Suppressor macrophage treated with lipopolysaccharide for 4 hours (primary cell): ENCODE measurements around the gene LPIN1.

Experiments
- DNase-seq: peaks from one replicate; pipeline ENCODE4 v3.0.0-alpha.2; 2020

LPIN1 gene, protein sequence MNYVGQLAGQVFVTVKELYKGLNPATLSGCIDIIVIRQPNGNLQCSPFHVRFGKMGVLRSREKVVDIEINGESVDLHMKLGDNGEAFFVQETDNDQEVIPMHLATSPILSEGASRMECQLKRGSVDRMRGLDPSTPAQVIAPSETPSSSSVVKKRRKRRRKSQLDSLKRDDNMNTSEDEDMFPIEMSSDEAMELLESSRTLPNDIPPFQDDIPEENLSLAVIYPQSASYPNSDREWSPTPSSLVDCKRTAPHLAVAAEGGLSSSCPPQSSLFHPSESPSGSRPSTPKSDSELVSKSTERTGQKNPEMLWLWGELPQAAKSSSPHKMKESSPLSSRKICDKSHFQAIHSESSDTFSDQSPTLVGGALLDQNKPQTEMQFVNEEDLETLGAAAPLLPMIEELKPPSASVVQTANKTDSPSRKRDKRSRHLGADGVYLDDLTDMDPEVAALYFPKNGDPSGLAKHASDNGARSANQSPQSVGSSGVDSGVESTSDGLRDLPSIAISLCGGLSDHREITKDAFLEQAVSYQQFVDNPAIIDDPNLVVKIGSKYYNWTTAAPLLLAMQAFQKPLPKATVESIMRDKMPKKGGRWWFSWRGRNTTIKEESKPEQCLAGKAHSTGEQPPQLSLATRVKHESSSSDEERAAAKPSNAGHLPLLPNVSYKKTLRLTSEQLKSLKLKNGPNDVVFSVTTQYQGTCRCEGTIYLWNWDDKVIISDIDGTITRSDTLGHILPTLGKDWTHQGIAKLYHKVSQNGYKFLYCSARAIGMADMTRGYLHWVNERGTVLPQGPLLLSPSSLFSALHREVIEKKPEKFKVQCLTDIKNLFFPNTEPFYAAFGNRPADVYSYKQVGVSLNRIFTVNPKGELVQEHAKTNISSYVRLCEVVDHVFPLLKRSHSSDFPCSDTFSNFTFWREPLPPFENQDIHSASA

DNA sequence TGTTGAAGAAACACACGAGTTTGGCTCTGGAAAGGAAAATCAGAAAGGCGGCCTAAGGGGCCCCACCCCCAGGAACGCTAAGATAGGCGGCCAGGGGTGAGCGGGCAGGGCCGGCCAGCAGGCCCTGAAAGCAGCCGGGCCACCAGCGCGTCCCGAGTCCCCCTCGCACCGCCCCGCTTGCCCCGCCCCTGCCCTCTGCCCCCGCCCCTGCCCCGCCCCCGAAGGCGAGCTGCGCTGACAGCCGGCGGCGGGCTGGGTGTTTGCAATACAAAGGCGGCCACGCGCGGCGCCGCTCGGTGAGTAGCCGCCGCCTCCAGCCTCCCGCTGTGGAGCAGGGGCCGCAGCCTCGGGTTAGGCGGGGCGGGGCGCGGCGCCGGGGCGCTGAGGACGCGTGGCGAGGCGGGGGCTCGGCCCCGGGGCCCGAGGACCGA lies at the start of gene LPIN1:
LPIN1 (plus strand) TSS at position 257 of the 431 bp plus-strand sequence. CDS start 18,910 bp downstream, outside the sequence.
- DNase-seq = peak; percentile 95

DNA sequence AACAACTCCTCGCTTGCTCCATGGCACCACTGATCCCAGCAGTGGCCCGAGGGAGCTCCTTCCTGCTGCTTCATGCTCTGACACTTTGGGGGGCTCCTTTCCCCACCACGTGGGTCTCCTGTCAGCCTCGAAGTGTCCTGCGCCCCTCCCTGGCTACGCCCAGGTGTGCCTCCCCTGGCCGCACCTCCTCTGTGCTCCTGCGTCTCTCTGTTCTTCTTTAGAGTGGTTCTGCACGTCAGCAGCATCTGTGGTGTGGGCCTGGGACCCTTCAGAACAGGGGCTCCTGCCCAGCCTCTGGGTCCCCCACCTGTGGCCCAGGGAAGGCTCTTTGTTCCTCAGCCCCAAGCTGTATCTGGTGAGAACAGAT lies 49.7 kb upstream of the LPIN1 start:
- DNase-seq = no peak

GRCh38 chr2:11697103-11697871 lies 49.1 kb upstream of the LPIN1 start:
- DNase-seq = peak; percentile 47

GRCh38 chr2:11698009-11698922 lies 48.2 kb upstream of the LPIN1 start:
- DNase-seq = peak; percentile 60

DNA sequence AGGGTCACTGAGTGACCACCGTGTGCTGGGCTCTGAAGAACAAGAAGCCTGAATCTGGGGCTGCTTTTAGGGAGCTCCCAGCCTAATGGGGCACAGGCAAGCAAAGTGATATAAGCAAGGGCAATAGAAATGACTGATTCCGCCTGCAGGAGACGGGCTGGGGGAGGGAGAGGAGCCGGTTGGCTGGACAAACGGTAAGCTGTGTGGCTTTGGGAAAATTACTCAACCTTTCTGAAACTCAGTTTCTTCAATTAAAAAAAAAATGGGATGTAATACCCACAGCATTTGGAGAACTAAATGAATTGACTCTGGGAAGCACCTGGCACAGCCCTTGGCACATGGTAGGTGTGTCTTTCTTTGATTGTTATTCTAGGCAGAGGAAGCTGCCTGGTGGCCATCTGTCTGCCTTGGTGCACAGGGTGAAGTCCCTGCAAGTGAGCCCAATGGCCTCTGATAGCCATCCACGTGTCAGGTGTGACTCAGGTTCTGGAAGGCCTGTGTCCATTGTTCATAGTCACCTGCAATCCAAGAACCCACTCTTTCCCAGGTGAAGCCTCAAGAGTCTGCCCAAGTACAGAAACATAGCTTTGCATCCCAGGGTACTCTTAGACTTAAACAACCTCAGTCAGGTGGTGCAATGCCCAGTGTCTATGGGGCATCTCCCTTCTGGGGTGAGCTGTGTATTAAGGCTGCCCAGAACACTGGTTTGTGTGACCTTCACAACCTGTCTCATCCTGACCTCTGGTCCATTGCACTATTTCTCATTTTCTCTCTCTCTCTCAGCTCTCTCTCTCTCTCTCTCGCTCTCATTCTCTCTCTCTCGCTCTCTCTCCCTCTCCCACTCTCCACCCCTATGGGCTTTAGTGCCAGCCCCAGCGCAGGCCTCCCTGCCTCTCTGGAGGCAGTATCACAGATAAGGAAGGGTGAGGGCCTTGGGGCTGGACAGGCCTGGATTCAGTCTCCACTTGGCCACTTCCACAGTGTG lies 46.5 kb upstream of the LPIN1 start:
- DNase-seq = no peak

- no peak for DNase-seq
Observed at GRCh38 chr2:11701206-11701605, 45.2 kb upstream of the LPIN1 start.

GRCh38 chr2:11701751-11702301 lies 44.6 kb upstream of the LPIN1 start:
- DNase-seq = peak; percentile 88

DNA sequence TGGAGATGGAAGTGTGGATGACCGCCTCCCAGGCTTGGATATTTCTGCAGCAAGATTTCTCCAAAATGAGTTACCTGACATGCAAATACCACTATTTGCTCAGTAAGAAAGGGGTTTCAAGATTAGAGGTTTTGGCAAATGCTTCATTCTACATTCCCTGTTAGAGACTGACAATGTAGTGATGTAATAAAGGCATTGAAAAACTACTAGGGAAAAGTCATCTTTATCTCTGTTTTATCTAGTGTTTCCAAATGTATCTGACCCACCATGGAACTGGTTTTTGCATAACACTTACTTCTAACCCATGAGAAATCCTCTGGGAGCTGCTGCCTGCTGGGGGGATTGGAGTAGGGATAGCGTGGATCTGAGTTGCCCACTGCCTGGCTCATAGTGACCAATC lies 43.5 kb upstream of the LPIN1 start:
- no peak for DNase-seq

GRCh38 chr2:11703700-11704099 lies 42.7 kb upstream of the LPIN1 start:
- DNase-seq = no peak

GRCh38 chr2:11705063-11705462 lies 41.4 kb upstream of the LPIN1 start:
- no peak for DNase-seq

GRCh38 chr2:11705711-11706110 lies 40.7 kb upstream of the LPIN1 start:
- DNase-seq = no peak

GRCh38 chr2:11708106-11708505 lies 38.3 kb upstream of the LPIN1 start:
- no peak for DNase-seq

DNA sequence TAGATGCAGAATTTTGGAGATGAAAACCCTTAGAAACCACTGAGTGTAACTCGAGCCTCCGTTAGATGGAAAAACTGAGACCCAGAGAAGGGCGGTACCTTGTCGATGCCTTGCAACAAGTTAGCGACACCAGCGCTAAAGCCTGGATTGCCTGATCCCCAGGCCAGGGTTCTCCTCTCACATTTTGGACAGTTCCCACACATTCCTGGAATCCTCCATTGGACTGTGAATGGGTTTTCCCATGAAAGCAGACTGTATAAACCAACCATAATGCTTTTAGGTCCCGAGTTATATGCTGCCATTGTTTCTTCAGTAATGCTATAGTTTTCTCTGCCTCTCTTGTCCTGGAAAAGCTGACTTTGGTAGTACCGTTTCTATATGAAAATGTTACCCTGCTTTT lies 37.1 kb upstream of the LPIN1 start:
- no peak for DNase-seq

DNA sequence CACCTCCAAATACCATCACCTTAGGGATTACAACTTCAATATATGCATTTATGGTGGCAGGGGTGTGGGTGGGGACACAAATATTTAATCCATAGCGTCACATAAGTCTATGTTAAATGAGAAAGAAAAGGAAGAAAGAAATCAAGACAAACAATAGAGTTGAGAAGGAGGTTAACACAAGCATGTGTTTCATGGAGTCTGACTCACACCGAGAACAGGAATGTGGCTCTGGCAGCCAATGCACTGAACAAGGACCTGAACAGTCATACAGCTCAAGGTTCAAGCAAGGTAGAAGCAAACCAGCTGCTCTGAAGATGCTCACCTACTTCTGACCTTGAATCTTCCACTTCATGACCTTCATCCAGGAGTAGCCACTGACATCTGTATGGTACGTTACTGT lies 36.2 kb upstream of the LPIN1 start:
- DNase-seq = no peak

- DNase-seq = no peak
Observed at GRCh38 chr2:11710632-11711353, 35.6 kb upstream of the LPIN1 start.

DNA sequence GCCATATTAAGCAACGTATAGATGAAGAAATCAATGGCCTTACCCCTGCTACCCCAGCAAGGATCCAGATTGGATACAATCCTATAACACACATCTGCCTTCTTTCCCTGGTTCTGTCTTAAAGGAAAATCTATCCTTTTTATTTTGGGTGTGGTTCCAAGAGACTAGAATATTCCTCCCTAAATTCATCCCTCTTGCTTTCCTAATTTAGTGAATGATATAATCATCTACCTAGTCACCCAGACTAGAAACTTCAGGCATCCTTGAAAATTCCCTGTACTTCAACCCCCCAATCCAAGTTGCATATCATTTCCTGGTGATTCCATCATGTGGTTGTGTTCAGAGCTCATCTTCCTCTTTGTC lies 35.1 kb upstream of the LPIN1 start:
- no peak for DNase-seq

- DNase-seq = peak; percentile 38
Observed at GRCh38 chr2:11711751-11712150, 34.7 kb upstream of the LPIN1 start.

- DNase-seq = peak; percentile 19
Observed at GRCh38 chr2:11712866-11713265, 33.6 kb upstream of the LPIN1 start.

DNA sequence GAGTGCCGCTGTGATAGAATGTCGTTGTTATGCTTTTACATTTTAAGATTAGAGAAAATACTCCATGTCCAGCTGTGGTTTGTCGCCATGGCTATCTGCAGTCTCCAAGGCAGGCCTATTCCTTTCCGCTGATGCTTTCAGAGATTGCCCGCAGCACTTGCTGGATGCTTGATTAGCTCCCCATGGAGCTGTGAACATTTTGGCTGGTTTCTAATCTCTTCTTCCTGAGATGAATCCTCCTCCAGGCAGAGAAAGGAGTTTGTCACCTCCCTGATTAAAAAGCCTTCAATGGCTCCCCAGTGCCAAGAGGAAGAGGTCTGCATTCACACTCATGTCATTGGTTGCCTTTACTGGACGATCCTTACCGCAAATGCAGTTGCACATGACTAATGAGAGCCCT lies 32.6 kb upstream of the LPIN1 start:
- no peak for DNase-seq
